Measurements from ENCODE around the gene UBXN6. TPM values are rescaled to one million over a fixed set of nuclear protein-coding genes. Genes with fewer than 3 reads are reported as not detected.

The UBXN6 gene
- total RNA-seq, 1 donor from 2014 or later, result 40.9 TPM

DNA sequence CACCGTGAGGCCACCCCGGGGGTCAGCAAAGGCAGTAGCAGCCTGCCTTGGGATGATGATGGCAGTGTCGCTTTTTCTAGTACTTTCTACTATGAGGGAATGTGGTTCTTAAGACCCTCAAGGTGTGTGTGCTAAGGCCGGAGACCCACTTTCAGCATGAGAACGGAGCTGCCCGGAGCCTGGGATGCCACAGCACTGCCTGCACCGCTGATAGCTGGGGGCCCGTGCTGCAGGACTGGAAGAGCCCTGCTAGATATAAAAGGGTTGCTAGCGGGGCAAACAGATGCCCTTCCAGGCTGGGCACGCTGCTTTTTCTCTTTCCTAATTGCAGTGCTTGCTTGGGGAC is 46.2 kb upstream of the UBXN6 start:
- TF ChIP-seq, protein P1, sequence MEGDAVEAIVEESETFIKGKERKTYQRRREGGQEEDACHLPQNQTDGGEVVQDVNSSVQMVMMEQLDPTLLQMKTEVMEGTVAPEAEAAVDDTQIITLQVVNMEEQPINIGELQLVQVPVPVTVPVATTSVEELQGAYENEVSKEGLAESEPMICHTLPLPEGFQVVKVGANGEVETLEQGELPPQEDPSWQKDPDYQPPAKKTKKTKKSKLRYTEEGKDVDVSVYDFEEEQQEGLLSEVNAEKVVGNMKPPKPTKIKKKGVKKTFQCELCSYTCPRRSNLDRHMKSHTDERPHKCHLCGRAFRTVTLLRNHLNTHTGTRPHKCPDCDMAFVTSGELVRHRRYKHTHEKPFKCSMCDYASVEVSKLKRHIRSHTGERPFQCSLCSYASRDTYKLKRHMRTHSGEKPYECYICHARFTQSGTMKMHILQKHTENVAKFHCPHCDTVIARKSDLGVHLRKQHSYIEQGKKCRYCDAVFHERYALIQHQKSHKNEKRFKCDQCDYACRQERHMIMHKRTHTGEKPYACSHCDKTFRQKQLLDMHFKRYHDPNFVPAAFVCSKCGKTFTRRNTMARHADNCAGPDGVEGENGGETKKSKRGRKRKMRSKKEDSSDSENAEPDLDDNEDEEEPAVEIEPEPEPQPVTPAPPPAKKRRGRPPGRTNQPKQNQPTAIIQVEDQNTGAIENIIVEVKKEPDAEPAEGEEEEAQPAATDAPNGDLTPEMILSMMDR (conservative IDR thresholded peaks at IDR 0.05; ENCODE audit: low read depth, low read length), result no peak
- DNase-seq (ENCODE audit: low read depth), result no peak
- no peak overlapping the region for H3K4me3 ChIP-seq (ENCODE audit: low read depth, low read length)

DNA sequence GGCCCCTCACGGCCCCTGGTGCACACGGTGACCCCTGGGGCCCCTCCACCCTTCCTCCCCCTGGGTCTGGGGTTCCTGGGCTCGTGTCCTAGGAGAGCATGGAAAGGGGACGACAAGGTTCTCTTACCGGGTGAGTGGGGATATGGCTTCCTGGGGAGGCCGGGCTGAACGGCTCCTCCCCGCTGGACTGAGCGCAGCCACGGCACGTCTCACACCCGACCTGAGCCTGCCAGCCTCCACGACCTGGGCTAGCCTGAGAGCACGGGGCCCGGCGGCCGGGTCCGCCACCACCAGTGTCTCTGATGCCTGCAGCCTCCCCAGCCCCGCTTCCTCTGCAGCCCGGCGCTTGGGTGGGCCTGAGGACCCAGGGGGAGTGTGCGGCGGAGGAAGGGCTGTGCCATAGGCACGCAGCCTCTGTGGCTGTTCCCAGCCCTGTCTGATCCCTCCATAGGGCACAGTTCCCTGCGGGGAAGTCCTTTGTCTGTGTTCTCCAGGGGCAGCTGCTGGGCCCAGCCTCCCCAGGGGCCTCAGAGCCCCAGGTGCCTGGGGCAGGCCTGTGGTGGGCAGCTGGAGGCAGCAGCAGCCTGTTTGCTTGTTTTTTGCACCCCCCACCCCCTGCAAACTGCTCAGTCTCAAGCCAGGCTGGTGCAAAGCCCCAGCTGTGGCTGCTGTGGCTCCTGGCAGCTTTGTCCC is 45.7 kb upstream of the UBXN6 start:
- no peak for DNase-seq (ENCODE audit: low read depth)
- no peak overlapping the region for H3K4me3 ChIP-seq (ENCODE audit: low read depth, low read length)
- TF ChIP-seq, protein P1 (conservative IDR thresholded peaks at IDR 0.05; ENCODE audit: low read depth, low read length), result no peak

DNA sequence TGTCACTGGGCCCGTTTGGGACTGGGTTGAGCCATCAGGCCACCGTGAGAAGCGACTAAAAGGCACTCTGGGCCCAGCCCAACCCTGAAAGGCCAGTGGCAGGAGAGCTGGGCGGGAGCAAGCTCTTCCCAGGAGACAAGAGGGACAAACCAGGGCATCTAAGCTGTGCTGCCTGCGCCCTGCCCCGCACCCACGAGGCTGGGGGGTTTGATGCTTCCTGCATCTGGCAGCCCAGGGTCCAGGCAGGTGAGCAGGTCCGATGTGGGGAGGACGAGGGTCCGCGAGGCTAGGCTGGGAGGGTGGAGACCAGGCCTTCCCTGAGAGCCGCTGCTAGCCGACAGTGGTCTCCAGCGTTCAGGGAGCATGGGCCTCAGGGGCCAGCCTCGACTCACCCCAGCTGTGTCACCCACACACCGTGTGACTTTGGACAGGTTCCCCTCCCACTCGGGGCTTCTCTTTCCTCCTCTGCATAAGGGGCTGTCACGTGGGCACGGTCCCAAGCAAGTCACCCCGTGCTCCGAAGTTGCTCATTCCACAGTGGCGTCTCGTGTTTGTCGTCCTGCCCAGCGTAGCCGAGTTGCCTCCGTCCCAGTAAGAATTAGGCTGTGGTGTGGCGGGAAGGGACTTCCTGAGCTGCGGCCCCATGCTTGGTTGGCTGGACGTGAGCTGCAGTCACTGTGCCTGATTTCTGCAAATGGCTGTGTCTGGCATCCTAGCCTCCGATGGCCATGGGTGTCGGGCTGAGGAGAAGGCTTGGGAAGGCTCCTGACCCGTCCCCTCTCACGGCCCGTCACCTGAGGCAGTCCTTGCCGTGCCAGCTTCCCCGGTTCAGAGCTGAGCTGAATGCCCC is 44.9 kb upstream of the UBXN6 start:
- DNase-seq (ENCODE audit: low read depth), result no peak
- TF ChIP-seq, protein P1 (conservative IDR thresholded peaks at IDR 0.05; ENCODE audit: low read depth, low read length), result no peak
- no peak overlapping the region for H3K4me3 ChIP-seq (ENCODE audit: low read depth, low read length)

DNA sequence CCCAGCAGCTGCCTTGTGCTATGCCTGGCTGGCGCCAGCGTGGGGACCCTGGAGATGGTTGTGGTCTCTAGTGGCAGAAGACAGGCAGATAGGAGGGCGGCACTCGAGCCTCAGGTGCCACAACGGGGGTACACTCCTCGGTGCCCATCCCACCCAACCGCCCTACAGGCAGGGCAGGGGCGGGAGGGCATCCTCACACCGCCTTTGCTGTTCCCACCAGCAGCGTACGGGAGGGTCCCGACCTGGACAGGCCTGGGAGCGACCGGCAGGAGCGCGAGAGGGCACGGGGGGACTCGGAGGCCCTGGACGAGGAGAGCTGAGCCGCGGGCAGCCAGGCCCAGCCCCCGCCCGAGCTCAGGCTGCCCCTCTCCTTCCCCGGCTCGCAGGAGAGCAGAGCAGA is 44.1 kb upstream of the UBXN6 start:
- DNase-seq (ENCODE audit: low read depth), result no peak
- no peak overlapping the region for H3K4me3 ChIP-seq (ENCODE audit: low read depth, low read length)
- TF ChIP-seq, protein P1 (conservative IDR thresholded peaks at IDR 0.05; ENCODE audit: low read depth, low read length), result no peak

DNA sequence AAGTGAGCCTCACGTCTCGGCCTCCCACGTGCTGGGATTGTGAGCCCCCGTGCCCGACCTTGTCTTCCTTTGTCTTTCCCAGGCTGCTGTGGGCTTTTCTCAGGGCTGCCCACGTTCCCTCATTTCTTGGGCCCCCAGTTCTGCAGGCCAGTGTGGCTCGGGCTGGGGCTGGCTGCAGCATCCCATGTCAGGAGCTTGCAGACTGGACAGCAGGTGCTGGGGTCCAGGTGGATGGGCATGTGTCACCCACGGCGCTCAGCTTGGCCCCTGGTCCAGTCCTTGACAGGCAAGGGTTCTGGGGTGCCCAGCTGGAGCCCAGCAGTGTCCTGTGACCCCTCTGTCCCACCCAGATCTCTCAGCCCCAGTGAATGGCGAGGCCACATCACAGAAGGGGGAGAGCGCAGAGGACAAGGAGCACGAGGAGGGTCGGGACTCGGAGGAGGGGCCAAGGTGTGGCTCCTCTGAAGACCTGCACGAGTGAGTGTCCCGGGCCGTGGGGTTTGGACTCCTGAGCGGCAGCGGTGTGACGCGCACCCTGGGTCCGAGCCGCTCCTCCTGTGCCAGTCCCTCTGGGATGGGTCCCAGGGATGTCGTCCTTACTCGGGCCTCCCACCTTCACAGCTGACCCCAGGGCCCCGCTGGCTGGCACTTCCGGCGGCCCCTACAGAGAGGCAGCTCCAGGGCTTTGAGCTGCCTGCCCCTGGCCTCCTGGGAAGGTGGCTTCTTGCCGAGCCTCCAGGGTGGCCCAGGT is 43.4 kb upstream of the UBXN6 start:
- no peak overlapping the region for H3K4me3 ChIP-seq (ENCODE audit: low read depth, low read length)
- no peak for DNase-seq (ENCODE audit: low read depth)
- TF ChIP-seq, protein P1 (conservative IDR thresholded peaks at IDR 0.05; ENCODE audit: low read depth, low read length), result no peak

DNA sequence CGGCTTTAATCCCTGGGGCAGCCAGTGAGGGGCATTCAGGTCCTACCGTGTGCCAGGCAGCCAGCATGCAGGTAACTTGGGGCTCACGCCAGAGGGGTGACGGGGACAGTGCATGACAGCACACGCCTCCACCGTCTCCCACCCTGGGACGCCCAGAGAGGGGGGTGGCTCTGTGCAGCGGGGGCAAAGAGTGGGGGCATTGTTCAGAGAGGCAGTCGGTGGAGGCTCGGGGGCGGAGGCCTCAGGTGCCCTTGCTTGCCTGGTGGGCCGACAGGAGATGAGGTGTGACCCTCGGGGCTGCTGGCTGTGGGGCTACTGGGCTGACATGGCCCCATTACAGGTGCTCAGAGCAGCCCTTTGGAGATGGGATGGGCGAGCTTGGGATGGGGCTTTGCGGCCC is 42.3 kb upstream of the UBXN6 start:
- TF ChIP-seq, protein P1 (conservative IDR thresholded peaks at IDR 0.05; ENCODE audit: low read depth, low read length), result no peak
- no peak for DNase-seq (ENCODE audit: low read depth)
- H3K4me3 ChIP-seq (ENCODE audit: low read depth, low read length), result no peak overlapping the region
